ENCODE data around the gene OSBPL7.

DNA sequence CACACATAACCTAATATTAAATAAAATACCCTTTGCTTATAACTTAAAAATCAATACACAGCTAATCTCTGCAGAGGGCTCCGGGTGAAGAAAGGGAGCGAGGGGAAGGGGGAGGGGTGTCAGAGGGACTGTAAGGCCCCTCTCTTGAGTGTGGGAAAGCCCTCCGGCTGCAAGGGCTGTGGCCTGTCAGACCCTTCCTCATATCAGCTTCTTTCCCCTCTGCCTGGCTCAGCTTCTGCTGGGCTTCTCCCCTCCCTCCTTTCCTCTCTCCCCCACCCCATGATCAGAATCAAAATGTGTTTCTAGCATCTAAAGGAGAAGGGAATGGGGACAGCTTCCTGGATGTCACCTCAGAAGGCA lies 24.1 kb upstream of the OSBPL7 start:
- TF ChIP-seq POLR2A (IDR thresholded peaks at IDR 0.05) (no peak), POLR2AphosphoS5 (IDR thresholded peaks at IDR 0.05) (no peak), EP300 (IDR thresholded peaks at IDR 0.05) (no peak)
- TF ChIP-seq, protein P1, sequence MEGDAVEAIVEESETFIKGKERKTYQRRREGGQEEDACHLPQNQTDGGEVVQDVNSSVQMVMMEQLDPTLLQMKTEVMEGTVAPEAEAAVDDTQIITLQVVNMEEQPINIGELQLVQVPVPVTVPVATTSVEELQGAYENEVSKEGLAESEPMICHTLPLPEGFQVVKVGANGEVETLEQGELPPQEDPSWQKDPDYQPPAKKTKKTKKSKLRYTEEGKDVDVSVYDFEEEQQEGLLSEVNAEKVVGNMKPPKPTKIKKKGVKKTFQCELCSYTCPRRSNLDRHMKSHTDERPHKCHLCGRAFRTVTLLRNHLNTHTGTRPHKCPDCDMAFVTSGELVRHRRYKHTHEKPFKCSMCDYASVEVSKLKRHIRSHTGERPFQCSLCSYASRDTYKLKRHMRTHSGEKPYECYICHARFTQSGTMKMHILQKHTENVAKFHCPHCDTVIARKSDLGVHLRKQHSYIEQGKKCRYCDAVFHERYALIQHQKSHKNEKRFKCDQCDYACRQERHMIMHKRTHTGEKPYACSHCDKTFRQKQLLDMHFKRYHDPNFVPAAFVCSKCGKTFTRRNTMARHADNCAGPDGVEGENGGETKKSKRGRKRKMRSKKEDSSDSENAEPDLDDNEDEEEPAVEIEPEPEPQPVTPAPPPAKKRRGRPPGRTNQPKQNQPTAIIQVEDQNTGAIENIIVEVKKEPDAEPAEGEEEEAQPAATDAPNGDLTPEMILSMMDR (IDR thresholded peaks at IDR 0.05) = no peak

All from sigmoid colon (tissue), 4 donors.